Dendritic cell treated with granulocyte-macrophage colony-stimulating factor and Interleukin-4, amounts not matched to agents 40 ng/mL and 50 ng/mL, for 4 days (primary cell): ENCODE measurements around the gene DUSP22.
A peak's percentile ranks its signal among the peaks of the same experiment; 100 is the strongest.

Experiments used
- H3K27ac Mint-ChIP-seq: one replicate; pipeline ENCODE4 v1.8.0; 2022; ENCODE audit warnings: mild to moderate bottlenecking, mixed read lengths
- H3K27me3 Mint-ChIP-seq: one replicate; pipeline ENCODE4 v1.8.0; 2022; ENCODE audit warnings: mild to moderate bottlenecking, mixed read lengths
- H3K36me3 Mint-ChIP-seq: one replicate; pipeline ENCODE4 v1.8.0; 2022; ENCODE audit warnings: low read depth, mixed read lengths
- H3K4me1 Mint-ChIP-seq: one replicate; pipeline ENCODE4 v1.8.0; 2022; ENCODE audit warnings: low read depth, mixed read lengths
- H3K4me3 Mint-ChIP-seq: one replicate; pipeline ENCODE4 v1.8.0; 2022; ENCODE audit warnings: mild to moderate bottlenecking, moderate library complexity, mixed read lengths
- H3K9me3 Mint-ChIP-seq: one replicate; pipeline ENCODE4 v1.8.0; 2022; ENCODE audit warnings: mixed read lengths
- intact Hi-C: fragments of 100-400 bp; cut with micrococcal nuclease; formaldehyde crosslinking; loops from one replicate; pipeline ENCODE4 v1.15.0; 2022

DUSP22 gene

DNA sequence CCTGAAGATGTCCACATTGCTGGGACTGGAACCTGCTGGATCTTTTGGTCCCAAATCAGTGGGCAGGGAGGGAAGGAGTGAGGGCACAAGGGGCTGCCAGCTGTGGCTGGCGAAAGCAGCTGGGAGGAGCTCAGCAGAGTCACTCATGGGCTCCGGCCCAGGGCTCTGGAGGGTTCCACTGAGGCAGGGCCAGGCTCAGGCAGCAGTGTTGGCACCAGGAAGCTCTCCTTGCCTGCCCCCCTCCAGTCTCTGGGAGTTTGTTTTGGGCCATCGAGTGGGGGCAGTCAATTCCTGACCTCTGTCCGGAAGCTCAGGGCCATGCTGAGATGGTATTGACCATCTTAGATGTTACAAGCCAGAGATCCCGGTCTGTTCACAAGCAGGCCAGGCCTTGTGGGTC, 60.2 kb downstream of the DUSP22 start:
- peaks cover 79% of the 10 kb centered on the region for H3K4me1 Mint-ChIP-seq

DNA sequence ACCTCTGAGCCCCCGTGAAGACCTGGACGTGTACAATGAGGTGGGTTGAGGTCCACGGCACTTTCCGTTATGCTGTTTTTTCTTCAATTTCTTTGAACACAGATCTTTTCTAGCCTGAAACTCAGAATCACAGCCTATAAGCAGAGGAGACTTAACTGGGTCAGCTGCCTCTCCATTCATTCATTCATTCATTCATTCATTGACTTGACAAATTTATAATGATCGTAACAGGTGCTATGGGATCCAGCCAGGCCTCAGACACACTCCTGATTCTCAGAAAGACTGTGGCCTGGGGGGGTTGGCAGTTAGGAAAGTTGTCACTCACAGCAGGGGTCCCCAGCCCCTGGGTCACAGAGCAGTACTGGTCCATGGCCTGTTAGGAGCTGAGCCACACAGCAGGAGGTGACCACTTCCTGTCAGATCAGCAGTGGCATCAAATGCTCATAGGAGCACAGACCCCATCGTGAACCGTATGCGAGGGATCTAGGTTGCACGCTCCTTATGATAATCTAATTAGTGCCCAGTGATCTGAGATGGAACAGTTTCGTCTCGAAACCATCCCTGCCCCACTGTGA, 60.7 kb downstream of the DUSP22 start:
- no peaks in the 10 kb centered on the region for H3K27me3 Mint-ChIP-seq
- H3K36me3 Mint-ChIP-seq = peaks cover 68% of the 10 kb centered on the region
- peak overlapping the region; percentile 86 for H3K27ac Mint-ChIP-seq
- H3K4me3 Mint-ChIP-seq = no peak overlapping the region
- intact Hi-C loops = no loop called here
- peaks cover 84% of the 10 kb centered on the region for H3K4me1 Mint-ChIP-seq
- H3K9me3 Mint-ChIP-seq = no peaks in the 10 kb centered on the region

More for the DNA sequence above, 60.2 kb downstream of the DUSP22 start:
- H3K36me3 Mint-ChIP-seq = peaks cover 74% of the 10 kb centered on the region
- intact Hi-C loops = no loop called here
- H3K27ac Mint-ChIP-seq = peak overlapping the region; percentile 40
- no peaks in the 10 kb centered on the region for H3K9me3 Mint-ChIP-seq
- H3K4me3 Mint-ChIP-seq = no peak overlapping the region
- no peaks in the 10 kb centered on the region for H3K27me3 Mint-ChIP-seq

DNA sequence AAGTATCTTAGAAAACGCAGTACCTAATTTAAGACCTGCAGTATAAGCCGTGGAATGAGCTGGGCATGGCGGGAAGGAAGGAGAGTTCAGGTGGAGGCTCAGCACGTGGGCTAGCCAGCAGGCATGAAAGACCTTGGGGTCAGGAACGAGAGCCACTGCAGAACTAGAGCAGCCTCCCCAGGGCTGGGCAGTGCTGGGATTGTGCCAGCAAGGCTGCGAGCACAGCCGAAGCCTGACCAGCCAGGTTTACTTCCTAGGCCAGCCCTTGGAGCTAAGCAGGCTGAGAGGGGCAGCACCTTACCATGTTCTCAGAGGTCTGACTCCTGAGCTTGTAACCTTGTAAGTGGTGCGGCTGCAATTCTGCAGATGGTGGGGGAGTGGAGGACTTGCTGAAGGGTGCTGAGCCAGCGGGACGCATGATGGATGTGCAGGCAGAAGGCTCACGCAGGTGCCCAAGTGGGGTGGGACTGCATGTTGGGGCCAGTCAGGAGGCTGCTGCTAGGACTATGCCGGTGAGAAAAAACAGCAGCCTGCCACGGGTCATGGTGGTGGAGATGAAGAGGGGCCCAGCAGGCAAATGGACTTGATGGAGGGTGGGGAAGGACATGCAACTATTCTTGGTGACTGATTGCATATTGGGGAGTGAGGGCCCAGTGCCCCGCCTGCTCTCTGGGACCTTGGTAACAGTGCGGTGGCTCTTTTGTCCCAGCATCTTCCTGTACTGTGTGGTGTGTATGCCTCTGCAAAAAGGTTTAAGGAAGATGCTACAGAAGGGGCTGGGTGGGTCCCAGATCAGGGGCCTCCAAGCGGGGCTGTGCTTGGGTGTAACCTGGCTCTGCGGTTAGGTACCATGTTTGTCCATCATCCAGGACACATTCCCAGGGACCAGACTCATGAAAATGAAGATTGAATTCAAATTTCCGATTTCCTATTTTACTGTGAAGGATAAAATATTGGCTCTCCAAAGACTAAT, 61.6 kb downstream of the DUSP22 start:
- Mint-ChIP-seq H3K4me1 (peaks cover 88% of the 10 kb centered on the region), H3K36me3 (peaks cover 62% of the 10 kb centered on the region), H3K9me3 (no peaks in the 10 kb centered on the region), H3K4me3 (no peak overlapping the region), H3K27me3 (no peaks in the 10 kb centered on the region), H3K27ac (peak overlapping the region; percentile 86)
- intact Hi-C loops = no loop called here

DNA sequence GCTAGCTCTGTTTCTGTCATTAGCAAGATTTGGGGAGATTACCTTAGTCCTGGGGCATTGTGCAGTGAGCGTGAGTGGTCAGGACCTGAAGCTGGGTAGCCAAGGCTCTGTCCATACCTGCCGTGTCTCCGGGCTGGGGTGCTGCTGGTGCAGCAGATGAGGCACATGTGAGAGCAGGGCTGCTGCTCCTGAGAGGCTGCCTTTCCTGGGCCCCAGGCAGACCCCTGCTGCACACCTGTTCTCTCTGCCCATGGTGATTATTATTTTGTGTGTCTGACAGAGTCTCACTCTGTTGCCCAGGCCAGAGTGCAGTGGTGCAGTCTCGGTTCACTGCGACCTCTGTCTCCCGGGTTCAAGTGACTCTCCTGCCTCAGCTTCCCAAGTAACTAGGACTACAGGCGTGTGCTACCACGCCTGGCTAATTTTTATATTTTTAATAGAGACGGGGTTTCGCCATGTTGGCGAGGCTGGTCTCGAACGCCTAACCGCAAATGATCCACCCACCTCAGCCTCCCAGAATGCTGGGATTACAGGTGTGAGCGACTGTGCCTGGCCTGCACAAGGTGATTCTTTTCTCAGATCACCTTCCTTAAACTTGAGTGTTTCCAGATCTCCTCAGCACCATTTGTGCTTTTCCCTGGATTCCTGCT, 62.5 kb downstream of the DUSP22 start:
- no peaks in the 10 kb centered on the region for H3K27me3 Mint-ChIP-seq
- peaks cover 61% of the 10 kb centered on the region for H3K36me3 Mint-ChIP-seq
- H3K4me1 Mint-ChIP-seq = peaks cover 89% of the 10 kb centered on the region
- peak overlapping the region; percentile 86 for H3K27ac Mint-ChIP-seq
- H3K9me3 Mint-ChIP-seq = no peaks in the 10 kb centered on the region
- intact Hi-C loops = loop anchor here (5.0 kb wide), 1 partner anchor 38 kb away; the partner anchor contains the start of gene IRF4
- H3K4me3 Mint-ChIP-seq = no peak overlapping the region

DNA sequence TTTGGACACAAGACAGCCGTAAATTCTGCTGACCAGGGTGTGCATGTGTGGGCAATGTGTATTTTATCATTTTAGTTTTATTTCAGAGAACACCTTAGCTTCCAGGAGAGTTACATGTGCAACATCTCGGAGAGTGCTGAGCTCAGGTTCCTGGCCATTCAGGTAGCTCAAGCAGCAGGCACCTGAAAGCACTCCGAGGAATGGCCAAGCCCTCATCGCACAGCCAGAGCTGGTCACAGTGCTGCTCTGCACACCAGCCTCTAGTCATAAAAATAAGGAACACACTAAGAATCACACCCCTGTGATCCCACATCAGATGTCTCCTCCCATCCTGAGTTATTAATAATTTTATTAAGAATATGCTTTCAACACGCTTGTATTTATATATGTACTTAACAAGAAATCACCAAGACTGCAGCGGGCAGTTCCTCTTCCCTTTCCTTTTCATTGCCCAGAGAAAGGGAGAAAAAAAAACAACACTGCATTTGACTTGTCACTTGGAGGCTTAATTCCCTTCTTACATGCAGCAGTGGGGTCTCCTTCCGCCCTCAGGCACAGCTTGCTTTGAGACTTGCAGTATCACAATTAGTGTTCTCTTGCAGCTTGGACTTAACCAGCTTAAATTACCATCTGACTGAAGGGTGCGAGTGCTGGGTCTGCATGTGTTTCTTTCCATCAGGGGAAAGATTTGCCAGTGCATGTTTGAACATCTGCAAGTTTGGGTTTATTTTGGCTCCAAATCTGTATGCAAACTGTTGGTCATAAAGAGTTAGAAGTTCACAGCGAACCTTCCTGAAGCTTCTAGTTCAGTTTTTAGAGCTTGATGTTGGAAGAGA, 63.3 kb downstream of the DUSP22 start:
- Mint-ChIP-seq H3K4me1 (peaks cover 88% of the 10 kb centered on the region), H3K27me3 (no peaks in the 10 kb centered on the region), H3K27ac (peak overlapping the region; percentile 86), H3K9me3 (no peaks in the 10 kb centered on the region), H3K36me3 (peaks cover 52% of the 10 kb centered on the region), H3K4me3 (peak overlapping the region; percentile 5)
- intact Hi-C loops = loop anchor here (5.0 kb wide), 1 partner anchor 37 kb away; the partner anchor contains the start of gene IRF4

DNA sequence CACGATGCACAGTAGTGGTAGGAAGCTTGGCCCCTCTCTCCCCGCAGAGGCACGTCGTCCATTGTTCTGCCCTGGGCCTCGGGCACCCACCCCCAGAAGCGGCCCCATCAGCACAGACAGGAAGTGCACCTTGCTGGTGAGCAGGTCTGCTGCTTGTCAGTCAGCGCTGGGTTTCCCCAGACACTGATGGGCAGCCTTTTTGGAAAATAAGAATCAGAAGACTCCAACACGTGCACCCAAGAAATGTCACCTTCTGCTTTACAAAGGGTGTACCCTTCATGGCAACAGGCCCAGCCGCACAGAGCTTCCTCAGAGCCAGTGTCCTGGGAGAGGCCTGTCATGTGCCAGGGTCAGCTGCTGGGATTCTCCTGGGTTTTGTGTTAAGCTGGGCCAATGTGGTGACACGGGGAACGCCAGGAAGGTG, 64.6 kb downstream of the DUSP22 start:
- no peaks in the 10 kb centered on the region for H3K9me3 Mint-ChIP-seq
- H3K36me3 Mint-ChIP-seq = peaks cover 43% of the 10 kb centered on the region
- peak overlapping the region; percentile 86 for H3K27ac Mint-ChIP-seq
- peaks cover 4% of the 10 kb centered on the region for H3K27me3 Mint-ChIP-seq
- intact Hi-C loops = loop anchor here (5.0 kb wide), 1 partner anchor 35 kb away; the partner anchor contains the start of gene IRF4
- H3K4me3 Mint-ChIP-seq = no peak overlapping the region
- peaks cover 91% of the 10 kb centered on the region for H3K4me1 Mint-ChIP-seq

DNA sequence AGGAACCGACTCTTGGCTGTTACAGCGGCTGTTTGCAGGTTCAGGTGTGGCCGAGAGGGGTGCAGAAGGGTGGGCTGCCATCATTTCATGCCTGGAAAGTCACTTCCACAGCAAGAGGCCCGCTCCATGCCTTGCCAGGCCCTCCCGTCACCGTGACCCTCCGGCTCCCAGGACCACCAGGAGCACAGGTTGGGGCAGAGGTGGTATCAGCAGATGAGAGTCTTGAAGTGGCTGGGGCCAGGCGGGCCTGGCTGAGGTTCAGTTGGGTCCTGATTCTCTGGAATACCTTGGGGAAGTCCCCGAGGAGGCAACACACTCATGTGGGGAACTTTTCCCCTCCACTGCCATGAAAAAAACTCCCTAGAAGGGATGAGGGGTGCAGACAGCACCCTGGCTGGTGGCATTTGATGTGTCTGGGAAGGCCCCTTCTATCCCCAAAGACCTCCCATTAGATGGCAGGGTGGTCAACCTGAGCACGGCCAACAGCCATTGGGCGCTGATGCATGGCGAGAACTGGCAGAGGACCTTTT, 65.0 kb downstream of the DUSP22 start:
- peaks cover 40% of the 10 kb centered on the region for H3K36me3 Mint-ChIP-seq
- intact Hi-C loops = loop anchor here (5.0 kb wide), 1 partner anchor 35 kb away; the partner anchor contains the start of gene IRF4
- H3K27ac Mint-ChIP-seq = peak overlapping the region; percentile 86
- peaks cover 91% of the 10 kb centered on the region for H3K4me1 Mint-ChIP-seq
- peaks cover 2% of the 10 kb centered on the region for H3K9me3 Mint-ChIP-seq
- H3K4me3 Mint-ChIP-seq = no peak overlapping the region
- peaks cover 4% of the 10 kb centered on the region for H3K27me3 Mint-ChIP-seq

DNA sequence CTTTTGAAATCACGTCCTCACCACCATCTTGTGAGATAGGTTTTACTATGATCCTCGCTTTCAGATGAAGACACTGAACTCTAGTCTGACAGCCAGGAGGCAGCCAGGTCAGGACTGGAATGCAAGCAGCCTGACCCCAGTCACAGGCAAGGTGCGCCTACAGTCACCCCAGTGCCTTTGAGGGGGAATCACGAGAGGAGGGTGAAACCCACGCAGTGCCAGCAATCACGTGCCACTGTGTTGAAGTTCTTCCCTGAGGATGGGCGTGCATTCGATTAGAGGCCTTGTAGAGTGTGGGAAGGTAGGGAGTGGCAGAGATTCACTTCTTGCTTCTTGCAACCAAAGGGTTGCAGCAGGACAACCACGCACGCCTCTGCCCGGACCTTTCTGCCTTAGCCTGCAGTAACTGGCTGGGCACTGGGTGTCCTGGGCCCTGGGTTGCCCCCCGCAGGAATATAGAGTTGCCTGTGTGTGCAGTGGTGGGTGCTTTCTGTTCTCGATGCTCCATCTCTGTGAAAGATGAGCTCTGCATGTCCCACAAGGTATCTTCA, 65.6 kb downstream of the DUSP22 start:
- Mint-ChIP-seq H3K9me3 (peaks cover 7% of the 10 kb centered on the region), H3K27me3 (peaks cover 7% of the 10 kb centered on the region), H3K27ac (peak overlapping the region; percentile 86), H3K4me3 (peak overlapping the region; percentile 57), H3K4me1 (peaks cover 86% of the 10 kb centered on the region), H3K36me3 (peaks cover 35% of the 10 kb centered on the region)
- intact Hi-C loops = loop anchor here (2.0 to 5.0 kb wide), 2 partner anchors 17 to 34 kb away; partner anchors contain the start of gene IRF4

DNA sequence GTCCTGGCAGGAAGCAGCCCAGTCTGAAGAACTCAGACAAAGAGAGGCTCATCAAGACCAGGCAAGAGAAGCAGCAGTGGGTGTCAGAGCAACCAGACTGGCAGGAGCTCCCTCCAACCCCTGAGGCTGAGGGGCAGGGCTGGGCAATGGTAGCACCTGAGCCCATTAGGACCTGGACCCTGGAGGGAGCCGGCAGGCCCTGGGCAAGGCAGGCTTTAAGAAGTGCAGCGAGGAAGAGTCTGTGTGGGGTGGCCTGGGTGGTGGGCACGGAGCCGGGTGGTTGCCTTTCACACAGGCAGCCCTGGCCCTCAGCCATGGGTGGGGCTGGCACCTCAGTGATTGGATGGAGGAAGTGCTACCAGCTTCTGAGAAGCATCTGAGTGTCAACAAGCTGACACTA, 66.1 kb downstream of the DUSP22 start:
- intact Hi-C loops = loop anchor here (2.0 to 5.0 kb wide), 2 partner anchors 18 to 34 kb away; partner anchors contain the start of gene IRF4
- Mint-ChIP-seq H3K27ac (peak overlapping the region; percentile 86), H3K27me3 (peaks cover 9% of the 10 kb centered on the region), H3K4me3 (peak overlapping the region; percentile 57), H3K9me3 (peaks cover 12% of the 10 kb centered on the region), H3K4me1 (peaks cover 82% of the 10 kb centered on the region), H3K36me3 (peaks cover 29% of the 10 kb centered on the region)

DNA sequence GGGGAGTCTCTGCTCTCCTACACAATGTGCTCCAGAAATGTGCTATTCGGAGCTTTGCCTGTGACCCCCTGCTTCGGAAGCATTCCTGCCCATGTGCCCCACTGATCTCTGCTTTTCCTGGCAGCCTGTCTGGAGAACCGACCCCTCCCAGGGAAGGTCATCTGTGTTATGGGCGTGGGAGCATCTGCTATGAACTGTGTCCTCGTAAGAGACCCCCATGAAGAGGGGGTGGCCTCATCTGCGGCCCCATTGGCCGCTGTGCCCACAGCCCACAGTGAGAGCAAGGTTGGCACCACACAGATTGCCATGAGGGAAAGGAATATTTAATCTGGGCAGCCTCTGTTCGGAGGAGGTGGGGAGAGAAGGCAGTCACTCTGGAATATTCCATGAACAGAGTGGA, 66.6 kb downstream of the DUSP22 start:
- intact Hi-C loops = loop anchor here (2.0 to 5.0 kb wide), 2 partner anchors 18 to 33 kb away; partner anchors contain the start of gene IRF4
- Mint-ChIP-seq H3K27me3 (peaks cover 9% of the 10 kb centered on the region), H3K4me3 (no peak overlapping the region), H3K9me3 (peaks cover 16% of the 10 kb centered on the region), H3K4me1 (peaks cover 78% of the 10 kb centered on the region), H3K36me3 (peaks cover 25% of the 10 kb centered on the region), H3K27ac (peak overlapping the region; percentile 86)

DNA sequence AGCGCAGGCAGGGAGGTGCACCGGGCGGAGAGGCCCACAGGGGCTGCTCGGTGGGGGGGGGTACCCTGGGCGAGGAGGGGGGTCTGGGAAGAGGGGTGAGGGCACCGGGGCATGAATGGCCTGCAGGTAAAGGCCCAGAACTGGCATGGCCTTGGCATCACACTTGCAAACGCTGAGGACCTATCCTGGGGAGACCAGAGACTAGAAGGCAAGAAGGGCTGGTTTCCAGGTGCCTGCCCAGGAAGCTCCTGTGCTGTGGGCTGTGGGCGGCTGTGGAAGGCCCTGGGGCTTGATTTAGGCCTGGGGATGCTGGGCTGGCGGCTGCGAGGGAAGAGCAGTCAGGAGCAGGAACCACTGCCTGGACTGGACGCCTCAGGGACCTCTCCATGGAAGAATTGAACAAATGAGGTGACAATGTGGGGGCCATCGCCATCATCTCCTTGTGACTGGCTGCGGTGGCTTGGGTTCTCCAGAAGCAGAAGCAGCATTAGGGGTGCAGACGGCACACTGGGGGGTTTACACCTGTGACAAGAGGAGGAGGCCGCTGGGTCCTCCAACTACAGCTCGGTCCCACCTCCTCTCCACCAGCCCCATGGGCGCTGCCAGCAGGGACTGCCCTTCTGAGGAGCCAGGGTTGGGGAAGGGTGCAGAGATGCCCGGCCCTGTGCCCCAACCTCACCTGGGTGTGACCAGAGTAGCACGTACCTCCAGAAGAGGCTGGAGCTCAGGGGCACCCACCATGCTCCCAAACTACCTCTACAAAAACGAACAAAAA, 67.2 kb downstream of the DUSP22 start:
- no peak overlapping the region for H3K4me3 Mint-ChIP-seq
- H3K27ac Mint-ChIP-seq = peak overlapping the region; percentile 86
- H3K9me3 Mint-ChIP-seq = peaks cover 22% of the 10 kb centered on the region
- peaks cover 12% of the 10 kb centered on the region for H3K27me3 Mint-ChIP-seq
- intact Hi-C loops = loop anchor here (2.0 to 5.0 kb wide), 2 partner anchors 19 to 33 kb away; partner anchors contain the start of gene IRF4
- peaks cover 72% of the 10 kb centered on the region for H3K4me1 Mint-ChIP-seq
- H3K36me3 Mint-ChIP-seq = peaks cover 21% of the 10 kb centered on the region

DNA sequence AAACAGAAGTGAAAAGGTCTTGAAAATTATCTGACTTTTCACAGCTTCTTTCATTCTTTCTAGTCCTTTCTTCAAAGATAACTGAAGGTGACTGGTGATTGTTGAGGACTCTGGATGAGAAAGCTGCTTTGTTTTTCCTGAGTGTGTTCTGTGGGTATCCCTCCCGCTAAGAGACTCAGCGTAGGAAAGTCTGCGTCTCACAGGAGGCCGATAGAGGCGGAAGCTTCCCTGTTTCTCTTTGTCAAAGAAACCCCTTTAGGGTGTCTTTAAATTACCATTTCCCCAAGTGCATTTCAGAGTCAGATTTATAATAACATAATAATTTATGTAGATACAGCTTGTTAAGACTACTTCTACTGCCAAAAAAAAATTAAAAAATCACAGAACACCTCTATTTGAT, 68.1 kb downstream of the DUSP22 start:
- intact Hi-C loops = no loop called here
- Mint-ChIP-seq H3K4me3 (no peak overlapping the region), H3K27me3 (peaks cover 12% of the 10 kb centered on the region), H3K36me3 (peaks cover 21% of the 10 kb centered on the region), H3K4me1 (peaks cover 63% of the 10 kb centered on the region), H3K9me3 (peaks cover 22% of the 10 kb centered on the region), H3K27ac (peak overlapping the region; percentile 43)
